Erythroblast (primary cell): ENCODE results near the gene FAM217A.

ENCODE experiments used
- DNase-seq, 2 experiments: peaks; one replicate each; lab custom pipeline; 2025; lab: John Stamatoyannopoulos, UW
- GATA1 ChIP-seq: IDR thresholded peaks from 2 replicates; pipeline ENCODE4 v1.6.1; 2011; ENCODE audit warnings: low read depth, mild to moderate bottlenecking, control low read depth, low read length, moderate library complexity
- POLR2A ChIP-seq: IDR thresholded peaks from 2 replicates; pipeline ENCODE4 v1.6.1; 2011; ENCODE audit warnings: mild to moderate bottlenecking, low read length

The FAM217A gene

GRCh38 chr6:4066029-4066755, 12.7 kb downstream of the FAM217A start:
- TF ChIP-seq POLR2A (no peak), GATA1 (no peak)
- DNase-seq: peak in 1 of 2 experiments; percentile 24

GRCh38 chr6:4059115-4059777, 19.7 kb downstream of the FAM217A start:
- no peak for DNase-seq

GRCh38 chr6:4057036-4057435, 21.9 kb downstream of the FAM217A start:
- no peak for DNase-seq
- TF ChIP-seq GATA1: no peak
- TF ChIP-seq POLR2A: no peak

More at GRCh38 chr6:4059115-4059777, 19.7 kb downstream of the FAM217A start:
- TF ChIP-seq GATA1: no peak
- no peak for TF ChIP-seq POLR2A

GRCh38 chr6:4055420-4056041, 23.4 kb downstream of the FAM217A start:
- peak; percentile 38 to 76 for DNase-seq
- TF ChIP-seq GATA1 (no peak), POLR2A (no peak)

GRCh38 chr6:4049246-4049645, 29.7 kb downstream of the FAM217A start:
- no peak for DNase-seq
- no peak for TF ChIP-seq GATA1
- no peak for TF ChIP-seq POLR2A

- TF ChIP-seq GATA1 (no peak), POLR2A (no peak)
- DNase-seq: no peak
Observed at GRCh38 chr6:4041480-4041879, 37.5 kb downstream of the FAM217A start.

- TF ChIP-seq POLR2A (no peak), GATA1 (no peak)
- DNase-seq: no peak
Observed at GRCh38 chr6:4039348-4039747, 39.6 kb downstream of the FAM217A start.

GRCh38 chr6:4036581-4036980, 42.4 kb downstream of the FAM217A start:
- TF ChIP-seq POLR2A: no peak
- TF ChIP-seq GATA1: no peak
- no peak for DNase-seq

GRCh38 chr6:4032475-4032874, 46.5 kb downstream of the FAM217A start:
- no peak for DNase-seq
- TF ChIP-seq GATA1 (no peak), POLR2A (no peak)

- no peak for DNase-seq
- TF ChIP-seq POLR2A (no peak), GATA1 (no peak)
Observed at GRCh38 chr6:4031442-4031841, 47.5 kb downstream of the FAM217A start.

GRCh38 chr6:4030669-4031068, 48.3 kb downstream of the FAM217A start:
- no peak for DNase-seq
- TF ChIP-seq POLR2A (no peak), GATA1 (no peak)

GRCh38 chr6:4029687-4030086, 49.2 kb downstream of the FAM217A start:
- TF ChIP-seq GATA1 (no peak), POLR2A (no peak)

GRCh38 chr6:4028051-4028450, 50.9 kb downstream of the FAM217A start:
- no peak for TF ChIP-seq GATA1
- DNase-seq: peak in 1 of 2 experiments; percentile 15

More at GRCh38 chr6:4029687-4030086, 49.2 kb downstream of the FAM217A start:
- DNase-seq: no peak

GRCh38 chr6:4025681-4026080, 53.3 kb downstream of the FAM217A start:
- TF ChIP-seq POLR2A: no peak
- TF ChIP-seq GATA1: no peak
- no peak for DNase-seq

GRCh38 chr6:4023240-4023639, 55.7 kb downstream of the FAM217A start:
- peak; percentile 44 to 65 for DNase-seq
- TF ChIP-seq POLR2A (no peak), GATA1 (no peak)
